NCI-H460 (cell line): ENCODE data around the gene LOXL4. TPM values are rescaled to one million over a fixed set of nuclear protein-coding genes. Genes with fewer than 3 reads are reported as not detected.
"Not testable (repeated sequence)": the region's sequence is repeated elsewhere in the genome, so short reads cannot be mapped to it uniquely, and the experiment has no call there.

Source experiments
- DNase-seq: peaks from one replicate; pipeline ENCODE4 v3.0.0-alpha.2; 2016; ENCODE audit warnings: low read depth; ENCODE audit errors: extremely low read depth
- total RNA-seq: library from RNA; depleted of rRNA; stranded (reverse); fragments of >200 nt; shearing (Covaris generic); gene quantifications from 2 replicates; pipeline ENCODE4 v1.2.3, GENCODE V29; 2014

The LOXL4 gene
- total RNA-seq, 1 experiment from 2014 or later: 0.20 TPM

DNA sequence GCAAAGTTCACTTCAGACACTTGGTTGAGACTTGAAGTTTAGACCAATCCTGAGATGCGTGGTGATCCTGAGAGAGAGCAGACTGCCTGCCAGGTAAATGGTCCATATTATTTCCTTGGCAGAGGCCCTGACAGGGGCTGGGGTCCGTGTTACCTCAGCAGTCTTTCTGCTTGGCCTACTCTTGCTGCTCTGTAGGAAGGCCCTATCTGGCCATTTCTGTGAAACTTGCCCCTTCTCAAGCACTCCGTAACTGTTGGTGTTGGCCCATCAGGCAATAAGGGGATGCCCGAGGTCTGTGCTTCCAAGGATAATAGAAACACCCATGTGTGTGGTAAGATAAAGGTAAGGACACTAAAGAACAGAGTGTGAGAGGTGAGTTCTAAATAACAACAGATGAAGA lies 20.0 kb downstream of the LOXL4 start:
- DNase-seq: no peak

DNA sequence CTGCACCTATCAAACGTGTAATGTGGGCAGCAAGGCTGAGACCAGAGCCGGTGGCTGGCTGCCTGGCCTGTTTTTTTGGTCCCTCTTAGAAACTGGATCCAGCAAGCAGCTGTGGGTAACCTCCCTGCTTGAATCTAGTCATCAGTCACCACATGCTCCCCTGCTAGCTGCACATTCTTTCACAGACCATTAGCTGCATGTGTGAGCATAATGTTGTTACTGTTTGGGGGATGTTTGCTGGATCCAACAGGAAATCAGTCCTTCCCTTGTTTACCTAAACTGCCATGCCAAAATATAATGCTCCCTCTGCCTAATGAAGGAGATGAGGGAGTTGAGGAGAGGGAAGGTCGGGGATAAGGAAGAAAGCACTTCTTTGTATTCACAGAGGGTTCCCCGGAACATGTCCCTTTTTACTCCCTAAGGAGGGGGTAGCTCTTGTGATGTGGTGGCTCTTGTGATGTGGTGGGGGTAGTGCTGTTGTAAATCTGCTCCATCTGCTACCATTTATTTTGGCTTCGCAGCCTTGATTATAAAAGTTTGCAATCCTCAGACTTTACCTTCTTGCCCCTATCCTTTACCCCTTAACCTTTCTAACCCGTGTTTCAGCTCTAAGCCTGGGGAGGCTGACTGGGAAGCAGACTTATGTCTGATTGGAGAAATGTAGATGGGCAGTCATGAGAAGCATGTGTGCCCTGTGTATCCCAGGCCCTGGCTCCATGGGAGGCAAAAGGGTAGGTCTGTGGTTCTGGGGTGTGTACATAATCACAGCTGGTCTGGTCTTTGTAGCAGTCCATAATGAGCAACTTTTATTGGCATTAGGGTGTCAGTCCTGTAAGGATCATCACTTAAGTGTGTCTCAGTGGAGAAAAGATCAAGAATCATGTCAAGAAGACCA lies 20.8 kb downstream of the LOXL4 start:
- no peak for DNase-seq

DNA sequence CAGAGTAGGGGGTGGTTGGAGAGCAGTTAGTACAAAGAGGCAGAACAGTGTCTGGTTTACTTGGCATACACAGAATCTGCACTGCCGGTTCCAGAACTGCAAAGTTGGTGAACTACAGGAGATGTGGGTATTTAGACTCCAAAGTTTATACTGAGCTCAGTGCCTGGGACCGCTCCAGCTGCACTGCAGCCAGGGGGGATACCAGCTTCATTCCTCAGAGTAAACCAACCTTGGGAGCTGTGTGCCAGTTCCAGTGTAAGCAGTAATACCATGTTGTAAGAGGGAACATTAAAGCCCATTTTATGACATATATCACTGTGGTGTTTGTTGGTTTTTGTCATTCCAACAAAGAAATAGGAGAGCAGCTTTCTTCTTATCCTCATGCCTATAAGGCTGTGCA lies 23.4 kb downstream of the LOXL4 start:
- no peak for DNase-seq

DNA sequence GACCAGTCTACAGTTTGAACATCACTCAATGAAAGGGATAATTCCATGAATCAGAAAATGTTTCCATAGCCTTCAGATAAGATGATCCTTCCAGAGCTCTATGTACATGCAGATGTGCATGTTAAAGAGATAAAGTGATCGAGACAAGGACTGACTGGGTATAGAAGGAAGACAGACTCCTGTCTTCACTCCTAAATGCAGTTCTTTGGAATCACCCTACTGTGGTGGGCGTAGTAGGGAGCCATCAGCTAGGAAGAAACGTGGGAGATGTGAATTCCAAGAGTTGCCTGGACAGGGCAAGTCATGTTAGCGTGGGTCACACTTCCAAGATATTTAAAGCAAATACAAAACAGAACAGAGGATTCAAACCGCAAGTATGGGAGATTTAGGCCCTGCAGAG lies 23.9 kb downstream of the LOXL4 start:
- no peak for DNase-seq

DNA sequence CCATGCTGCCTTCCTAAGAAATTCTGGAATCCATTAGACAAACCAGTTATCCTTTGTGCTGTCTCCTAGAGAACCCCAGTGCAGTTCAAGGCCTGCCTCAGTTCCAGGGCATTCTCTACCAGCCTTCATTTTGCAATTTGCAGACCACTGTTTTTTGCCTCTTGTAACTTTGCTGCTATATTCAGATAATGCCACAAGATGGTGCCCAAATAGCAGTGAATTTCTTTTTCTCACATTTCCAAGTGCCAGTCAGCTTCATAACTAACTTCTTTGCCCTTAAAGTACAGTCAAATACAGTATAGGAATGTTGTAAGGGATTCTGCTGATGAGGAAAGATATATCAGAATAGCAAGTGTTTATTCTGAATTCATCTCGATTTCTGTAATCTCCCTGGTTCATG lies 25.2 kb downstream of the LOXL4 start:
- peak; percentile 6 for DNase-seq

DNA sequence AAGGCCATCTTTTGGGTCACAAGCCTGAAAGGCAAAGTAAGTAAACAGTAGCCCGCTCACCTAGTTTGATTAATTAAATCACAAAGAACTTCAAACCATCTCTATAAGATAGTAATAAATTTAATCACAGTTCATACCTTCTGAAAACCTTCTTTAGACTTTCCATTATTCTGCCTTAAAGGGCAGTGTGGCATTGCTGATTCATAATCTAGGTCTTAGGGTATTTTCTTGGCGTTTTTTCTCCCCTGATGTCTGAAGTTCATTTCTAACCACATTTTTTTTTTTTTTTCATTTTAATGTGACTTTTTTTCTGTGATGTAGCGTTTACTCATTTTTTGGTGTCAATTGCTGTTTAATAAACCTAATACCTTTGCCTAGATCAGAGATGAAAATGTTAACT lies 27.5 kb downstream of the LOXL4 start:
- DNase-seq: no peak

DNA sequence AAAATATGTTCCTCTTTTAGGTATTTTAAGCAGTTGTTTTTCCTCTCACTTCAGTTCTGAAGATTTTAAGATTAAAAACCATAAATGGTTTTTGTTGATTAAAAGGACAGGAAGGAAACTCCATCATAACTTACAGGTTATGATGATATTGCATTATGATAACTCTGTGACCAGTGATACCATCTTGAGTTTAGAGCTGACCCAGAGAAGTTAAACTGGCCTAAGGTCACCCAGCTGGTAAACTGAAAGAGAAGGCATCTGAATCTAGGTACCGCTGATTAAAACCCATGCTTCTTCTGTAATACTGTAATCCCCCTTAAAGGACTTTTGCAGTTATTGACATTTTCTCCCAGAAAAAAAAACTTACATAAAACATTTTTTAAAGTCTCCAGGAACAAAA lies 29.6 kb downstream of the LOXL4 start:
- no peak for DNase-seq

DNA sequence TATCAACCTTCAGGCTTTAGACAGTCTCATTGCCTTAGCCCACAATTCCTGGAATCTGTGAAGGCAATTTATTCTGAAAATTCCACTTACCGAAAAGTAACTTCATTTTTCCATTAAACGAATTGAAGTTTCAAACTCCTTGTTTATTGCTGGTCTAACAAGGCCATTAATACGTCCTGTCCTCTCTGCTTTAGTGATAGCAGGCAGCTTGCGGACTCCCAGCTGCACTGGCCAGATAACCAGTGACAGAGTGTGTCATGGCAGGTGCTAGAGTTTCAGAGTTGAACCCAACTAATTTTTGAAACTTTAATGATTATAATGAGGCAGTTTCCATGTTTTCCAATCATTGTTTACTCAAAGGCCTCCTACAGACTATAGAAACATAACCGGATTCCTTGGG lies 31.1 kb downstream of the LOXL4 start:
- DNase-seq: no peak

DNA sequence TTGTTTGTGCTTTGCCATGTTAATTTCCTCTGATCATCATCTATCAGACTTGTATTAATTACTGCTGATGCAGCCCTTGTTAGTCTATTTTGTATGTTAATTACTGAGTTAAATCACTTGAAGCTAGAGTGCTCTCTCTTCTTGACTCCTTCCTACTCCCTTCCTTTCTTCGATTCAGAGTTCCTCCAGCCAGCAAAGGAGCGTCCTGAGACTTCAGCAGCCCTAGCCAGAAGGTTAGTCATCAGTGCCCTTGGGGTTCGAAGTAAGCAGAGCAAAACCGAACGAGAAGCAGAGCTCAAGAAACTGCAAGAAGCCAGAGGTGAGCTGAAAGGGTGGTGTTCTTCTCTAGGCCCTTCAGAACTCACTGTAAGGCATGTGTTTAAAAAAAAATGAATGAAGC lies 32.1 kb downstream of the LOXL4 start:
- no peak for DNase-seq

DNA sequence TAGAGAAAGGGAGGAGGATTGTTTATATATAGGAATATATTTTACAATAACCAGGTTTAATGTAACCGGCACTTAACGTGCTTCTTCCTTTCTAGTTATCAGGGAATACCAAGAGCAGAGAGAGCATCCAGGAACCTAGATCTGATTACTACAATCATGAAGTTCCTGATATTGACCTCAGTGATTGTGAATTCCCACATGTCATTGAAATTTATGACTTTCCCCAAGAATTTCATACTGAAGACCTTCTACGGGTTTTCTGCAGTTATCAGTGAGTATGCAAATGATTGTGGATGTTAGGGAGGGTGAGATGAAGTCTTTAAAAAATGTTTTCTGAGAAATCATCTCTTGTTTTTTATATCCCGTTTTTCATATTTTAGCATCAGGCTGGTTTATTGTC lies 36.6 kb downstream of the LOXL4 start:
- DNase-seq: no peak

DNA sequence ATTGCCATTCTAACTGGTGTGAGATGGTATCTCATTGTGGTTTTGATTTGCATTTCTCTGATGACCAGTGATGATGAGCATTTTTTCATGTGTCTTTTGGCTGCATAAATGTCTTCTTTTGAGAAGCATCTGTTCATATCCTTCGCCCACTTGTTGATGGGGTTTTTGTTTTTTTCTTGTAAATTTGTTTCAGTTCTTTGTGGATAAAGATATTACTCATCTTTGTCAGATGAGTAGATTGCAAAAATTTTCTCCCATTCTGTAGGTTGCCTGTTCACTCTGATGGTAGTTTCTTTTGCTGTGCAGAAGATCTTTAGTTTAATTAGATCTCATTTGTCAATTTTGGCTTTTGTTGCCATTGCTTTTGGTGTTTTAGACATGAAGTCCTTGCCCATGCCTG lies 39.7 kb downstream of the LOXL4 start:
- DNase-seq: not testable (repeated sequence)

DNA sequence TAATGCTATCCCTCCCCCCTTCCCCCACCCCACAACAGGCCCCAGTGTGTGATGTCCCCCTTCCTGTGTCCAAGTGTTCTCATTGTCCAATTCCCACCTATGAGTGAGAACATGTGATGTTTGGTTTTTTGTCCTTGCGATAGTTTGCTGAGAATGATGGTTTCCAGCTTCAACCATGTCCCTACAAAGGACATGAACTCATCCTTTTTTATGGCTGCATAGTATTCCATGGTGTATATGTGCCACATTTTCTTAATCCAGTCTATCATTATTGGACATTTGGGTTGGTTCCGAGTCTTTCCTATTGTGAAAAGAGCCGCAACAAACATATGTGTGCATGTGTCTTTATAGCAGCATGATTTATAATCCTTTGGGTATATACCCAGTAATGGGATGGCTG lies 40.3 kb downstream of the LOXL4 start:
- not testable (repeated sequence) for DNase-seq

DNA sequence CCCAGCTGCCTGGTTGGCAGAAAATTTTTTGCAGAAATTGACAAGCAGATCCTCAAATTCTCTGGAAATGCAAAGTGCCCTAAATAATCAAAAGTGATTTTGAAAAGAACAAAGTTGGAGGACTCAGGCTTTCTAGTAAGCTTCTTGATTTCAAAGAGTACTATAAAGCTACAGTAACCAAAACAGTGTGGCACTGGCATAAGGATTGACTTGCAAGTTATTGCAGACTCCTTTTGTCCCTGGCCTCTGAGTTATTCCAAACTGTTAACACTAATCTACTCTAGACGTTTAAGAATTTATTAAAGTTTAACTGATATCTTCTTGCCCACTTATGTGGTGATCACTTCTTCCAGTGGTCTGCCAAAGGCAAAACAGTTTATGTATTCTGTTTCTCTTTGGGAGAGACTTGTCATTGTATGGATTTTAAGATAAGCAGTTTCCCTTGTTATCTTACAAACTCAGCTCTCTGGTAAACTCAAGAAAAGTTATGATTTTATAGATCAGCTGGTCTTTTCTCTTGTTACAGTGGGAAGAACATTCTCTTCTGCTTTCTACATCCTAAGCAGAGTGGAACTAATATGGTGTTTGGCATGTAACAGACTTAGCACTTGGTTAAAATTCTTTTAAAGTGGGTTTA lies 41.4 kb downstream of the LOXL4 start:
- no peak for DNase-seq

DNA sequence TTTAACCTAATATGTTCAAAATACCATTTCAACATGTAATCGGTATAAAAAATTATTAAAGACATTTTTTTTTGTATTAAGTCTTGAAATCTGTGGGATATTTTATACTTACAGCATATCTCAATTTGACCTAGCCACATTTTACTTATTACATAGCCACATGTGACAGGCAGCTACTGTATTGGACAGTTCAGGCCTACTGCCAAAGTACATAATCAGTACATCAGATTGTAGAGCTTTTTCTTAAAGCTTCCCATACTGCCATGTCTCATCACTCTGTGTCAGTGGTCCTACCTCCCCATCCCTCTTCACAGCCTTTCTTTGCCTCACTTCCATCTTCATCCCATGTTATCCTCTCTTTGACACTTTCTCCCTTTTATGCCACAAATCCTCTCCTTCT lies 43.0 kb downstream of the LOXL4 start:
- no peak for DNase-seq

DNA sequence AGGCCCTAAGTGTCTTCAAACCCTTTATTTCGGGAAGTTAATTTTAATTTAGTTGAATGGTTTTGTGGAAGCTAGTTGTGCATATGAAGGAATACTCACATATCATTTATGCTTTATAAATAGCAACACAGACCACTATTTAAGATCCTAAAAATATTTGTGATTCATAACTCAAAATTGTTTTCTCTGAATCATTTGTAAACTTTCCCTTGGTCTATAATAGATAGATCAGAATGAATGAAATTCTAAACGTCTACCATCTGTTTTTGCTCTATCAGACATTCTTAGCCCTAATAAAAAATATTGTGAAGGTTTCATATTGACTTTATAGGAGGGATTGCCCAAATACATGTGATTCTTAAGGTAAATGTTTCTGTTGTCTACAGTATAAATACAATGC lies 43.5 kb downstream of the LOXL4 start:
- no peak for DNase-seq

DNA sequence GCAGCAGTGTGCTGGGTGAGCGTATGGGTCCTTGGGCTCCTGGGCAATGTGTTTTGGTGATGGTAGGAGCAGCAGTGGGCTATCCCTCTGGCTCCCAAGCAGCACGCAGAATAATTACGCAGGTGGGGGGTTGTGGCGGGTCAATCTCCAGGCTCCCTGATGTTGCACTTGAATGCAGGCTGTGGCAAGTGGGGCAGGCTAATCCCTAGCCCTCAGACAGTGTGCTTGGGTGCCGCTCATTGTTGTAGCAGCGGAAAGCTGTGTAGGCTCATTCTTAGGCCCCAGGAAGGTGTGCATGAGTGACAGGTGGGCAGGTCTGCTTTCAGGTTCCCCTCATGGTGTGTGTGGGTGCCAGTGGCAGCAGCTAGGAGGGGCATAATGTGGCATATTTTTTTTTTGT lies 44.1 kb downstream of the LOXL4 start:
- DNase-seq: no peak

DNA sequence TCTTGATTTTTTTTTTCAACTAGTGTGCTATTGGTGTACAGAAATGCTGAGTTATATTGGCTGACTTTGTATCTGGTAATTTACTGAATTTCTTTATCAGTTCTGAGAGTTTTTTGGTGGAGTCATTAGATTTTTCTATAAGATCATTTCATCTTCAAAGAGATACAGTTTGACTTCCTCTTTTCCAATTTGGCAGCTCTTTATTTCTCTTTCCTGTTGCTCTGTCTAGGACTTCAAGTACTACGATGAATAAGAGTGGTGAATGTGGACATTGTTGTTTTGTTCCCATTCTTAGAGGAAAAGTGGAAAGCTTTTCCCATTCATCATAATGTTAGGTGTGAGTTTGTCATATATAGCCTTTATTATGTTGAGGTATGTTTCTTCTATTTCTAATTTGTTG lies 50.2 kb downstream of the LOXL4 start:
- no peak for DNase-seq

DNA sequence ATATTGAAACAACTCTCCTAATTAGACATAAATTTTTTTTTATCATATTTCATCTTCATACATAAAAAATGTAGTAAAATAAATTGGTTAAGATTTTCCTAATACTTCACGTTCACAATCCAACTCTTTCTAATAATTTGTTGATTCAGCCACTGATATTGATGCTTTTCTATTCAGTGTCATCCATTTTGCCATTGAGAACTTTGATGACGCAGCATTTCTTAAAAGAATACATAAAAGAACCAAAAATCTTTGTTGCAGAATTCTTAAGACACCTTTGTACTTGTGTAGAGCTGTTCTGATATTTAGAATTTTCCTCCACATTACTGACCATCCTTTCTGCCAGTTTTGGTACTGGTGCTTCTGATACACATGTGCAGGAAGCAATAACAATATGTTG lies 52.6 kb downstream of the LOXL4 start:
- DNase-seq: no peak

DNA sequence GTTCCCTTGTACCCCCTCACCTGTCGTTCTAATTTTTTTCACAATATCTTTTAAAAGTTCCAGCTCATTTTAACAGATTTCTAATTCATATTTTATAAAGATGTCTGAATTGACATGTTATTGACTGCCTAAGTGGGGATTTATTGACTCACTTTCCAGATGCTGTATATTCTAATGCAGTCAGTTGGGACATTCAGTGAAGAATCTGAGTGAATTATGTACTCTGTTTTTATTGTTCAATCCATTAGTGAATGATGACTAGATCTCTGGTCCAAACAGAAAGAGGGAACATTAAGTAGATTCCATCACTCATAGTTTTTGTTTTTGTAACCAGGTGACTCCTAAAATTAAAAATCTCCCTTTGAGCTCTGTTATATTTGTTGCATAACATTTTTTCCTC lies 54.3 kb downstream of the LOXL4 start:
- no peak for DNase-seq

DNA sequence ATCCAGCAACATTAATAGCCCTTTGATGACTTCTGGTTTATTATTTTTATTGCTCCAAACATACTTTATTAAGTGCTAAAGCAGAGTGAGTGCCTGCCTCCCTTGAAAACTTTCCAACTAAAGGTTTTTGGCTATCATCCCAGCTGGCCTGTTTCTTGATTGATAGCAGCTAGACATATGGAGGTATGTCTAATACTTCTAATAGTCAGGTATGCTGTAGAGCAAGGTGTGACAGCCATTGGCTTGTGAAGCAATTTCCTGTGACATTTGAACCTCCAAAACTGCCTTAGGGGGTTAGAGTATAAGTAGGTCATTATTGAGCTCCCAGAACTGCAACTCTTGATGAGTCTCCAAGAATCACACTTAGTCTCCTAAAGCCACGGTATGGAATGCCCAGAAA lies 55.8 kb downstream of the LOXL4 start:
- DNase-seq: no peak

DNA sequence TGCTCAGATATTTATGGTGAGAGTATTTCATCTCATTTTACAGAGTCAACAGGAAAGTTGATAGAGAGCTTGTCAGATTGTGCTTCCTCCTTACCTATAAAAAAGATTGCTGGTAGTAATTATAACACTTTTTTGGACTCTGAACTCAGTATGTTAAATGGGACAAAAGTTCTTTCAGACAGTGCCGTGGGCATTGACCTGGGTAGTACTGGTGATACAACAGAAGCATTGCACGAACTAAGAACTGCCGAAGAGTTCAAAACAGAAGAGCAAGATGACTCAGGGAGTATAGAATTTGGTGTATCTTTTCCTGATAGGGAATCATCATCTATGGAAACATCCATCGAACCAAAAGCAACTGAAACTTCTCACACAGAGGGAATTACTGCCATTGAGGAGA lies 58.6 kb downstream of the LOXL4 start:
- no peak for DNase-seq

DNA sequence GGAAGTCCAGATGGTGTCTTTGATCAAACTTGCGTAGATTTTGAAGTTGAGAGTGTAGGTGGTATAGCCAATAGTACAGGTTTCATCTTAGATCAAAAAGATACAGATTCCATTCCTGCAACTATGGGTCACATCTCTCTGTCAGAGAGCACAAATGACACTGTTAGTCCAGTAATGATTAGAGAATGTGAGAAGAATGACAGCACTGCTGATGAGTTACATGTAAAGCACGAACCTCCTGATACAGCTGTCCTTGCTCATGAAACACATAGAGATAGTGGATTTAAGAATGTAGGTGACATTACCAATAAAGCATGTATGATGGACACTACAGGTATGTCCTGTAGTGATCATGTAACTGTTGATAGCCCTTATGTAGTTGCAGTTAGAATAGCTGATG lies 59.1 kb downstream of the LOXL4 start:
- DNase-seq: no peak
